Stimulated activated naive CD8-positive, alpha-beta T cell treated with anti-CD3 and anti-CD28 coated beads, Interleukin-15, Interleukin-2, amounts not matched to agents 100 U/mL and 50 U/mL, for 24 hours (primary cell): ENCODE data around the gene KRT77.

ENCODE experiments used
- ATAC-seq: fragments of 150-1000 bp; cut with Tn5 transposase; one replicate; pipeline ENCODE4 v1.10.0; 2021
- DNase-seq: peaks from one replicate; pipeline ENCODE4 v3.0.0; 2021

Gene KRT77

GRCh38 chr12:52655720-52656124 lies 47.6 kb downstream of the KRT77 start:
- DNase-seq (no peak), ATAC-seq (no peak)

GRCh38 chr12:52655251-52655650 lies 48.1 kb downstream of the KRT77 start:
- ATAC-seq (no peak), DNase-seq (no peak)

GRCh38 chr12:52651726-52652261 lies 51.5 kb downstream of the KRT77 start, which contains the start of gene KRT2:
Gene KRT2, minus strand, starts transcription at chr12:52652211. Its CDS starts 69 bp downstream, at chr12:52652142.
- DNase-seq (no peak), ATAC-seq (no peak)

GRCh38 chr12:52650520-52651081 lies 52.7 kb downstream of the KRT77 start:
- no peak for DNase-seq
- no peak for ATAC-seq

- DNase-seq: no peak
Measured at GRCh38 chr12:52649066-52649465, 54.3 kb downstream of the KRT77 start.

GRCh38 chr12:52648012-52648550 lies 55.2 kb downstream of the KRT77 start:
- ATAC-seq (no peak), DNase-seq (no peak)

More at GRCh38 chr12:52649066-52649465, 54.3 kb downstream of the KRT77 start:
- ATAC-seq: no peak

GRCh38 chr12:52647601-52648000 lies 55.7 kb downstream of the KRT77 start:
- ATAC-seq (no peak), DNase-seq (no peak)

- DNase-seq (no peak), ATAC-seq (no peak)
Measured at GRCh38 chr12:52646613-52647012, 56.7 kb downstream of the KRT77 start.

GRCh38 chr12:52645982-52646381 lies 57.3 kb downstream of the KRT77 start:
- ATAC-seq: no peak
- DNase-seq: no peak

GRCh38 chr12:52645120-52645761 lies 58.1 kb downstream of the KRT77 start:
- DNase-seq (no peak), ATAC-seq (peak; percentile 71)

- DNase-seq (no peak), ATAC-seq (no peak)
Measured at GRCh38 chr12:52644078-52644415, 59.3 kb downstream of the KRT77 start.

GRCh38 chr12:52643233-52644077 lies 59.9 kb downstream of the KRT77 start:
- ATAC-seq (no peak), DNase-seq (no peak)

- no peak for DNase-seq
- ATAC-seq: no peak
Measured at GRCh38 chr12:52641468-52641867, 61.9 kb downstream of the KRT77 start.
